ENCODE data around the gene GNB2.
"Not testable (repeated sequence)": the region's sequence is repeated elsewhere in the genome, so short reads cannot be mapped to it uniquely, and the experiment has no call there.

The GNB2 gene

GRCh38 chr7:100708395-100708794, 34.9 kb downstream of the GNB2 start:
- no peaks in the 10 kb centered on the region for H3K27me3 ChIP-seq (ENCODE audit: insufficient read depth, poor library complexity, severe bottlenecking)
- no peak overlapping the region for H3K4me3 ChIP-seq (ENCODE audit: severe bottlenecking)
- H3K36me3 ChIP-seq (ENCODE audit: low read depth), result peaks cover 12% of the 10 kb centered on the region
- DNase-seq (ENCODE audit: low spot score) (no peak), ATAC-seq (ENCODE audit: low read depth) (no peak)
- no peaks in the 10 kb centered on the region for H3K9me3 ChIP-seq (ENCODE audit: severe bottlenecking)
- TF ChIP-seq CTCF (IDR thresholded peaks at IDR 0.05; ENCODE audit: poor library complexity, severe bottlenecking), result no peak
- no peaks in the 10 kb centered on the region for H3K4me1 ChIP-seq (ENCODE audit: insufficient read depth, poor library complexity, severe bottlenecking)
- H3K27ac ChIP-seq (ENCODE audit: poor library complexity, severe bottlenecking), result no peak overlapping the region

GRCh38 chr7:100710452-100710851, 36.9 kb downstream of the GNB2 start:
- no peaks in the 10 kb centered on the region for H3K27me3 ChIP-seq (ENCODE audit: insufficient read depth, poor library complexity, severe bottlenecking)
- H3K9me3 ChIP-seq (ENCODE audit: severe bottlenecking), result no peaks in the 10 kb centered on the region
- peaks cover 12% of the 10 kb centered on the region for H3K36me3 ChIP-seq (ENCODE audit: low read depth)
- no peak for TF ChIP-seq CTCF (IDR thresholded peaks at IDR 0.05; ENCODE audit: poor library complexity, severe bottlenecking)
- H3K27ac ChIP-seq (ENCODE audit: poor library complexity, severe bottlenecking), result no peak overlapping the region
- DNase-seq (ENCODE audit: low spot score), result no peak
- H3K4me3 ChIP-seq (ENCODE audit: severe bottlenecking), result no peak overlapping the region
- no peak for ATAC-seq (ENCODE audit: low read depth)
- no peaks in the 10 kb centered on the region for H3K4me1 ChIP-seq (ENCODE audit: insufficient read depth, poor library complexity, severe bottlenecking)

GRCh38 chr7:100711369-100711768, 37.8 kb downstream of the GNB2 start:
- peaks cover 12% of the 10 kb centered on the region for H3K36me3 ChIP-seq (ENCODE audit: low read depth)
- H3K4me1 ChIP-seq (ENCODE audit: insufficient read depth, poor library complexity, severe bottlenecking), result no peaks in the 10 kb centered on the region
- ATAC-seq (ENCODE audit: low read depth) (no peak), DNase-seq (ENCODE audit: low spot score) (no peak)
- no peaks in the 10 kb centered on the region for H3K27me3 ChIP-seq (ENCODE audit: insufficient read depth, poor library complexity, severe bottlenecking)
- H3K27ac ChIP-seq (ENCODE audit: poor library complexity, severe bottlenecking), result no peak overlapping the region
- H3K4me3 ChIP-seq (ENCODE audit: severe bottlenecking), result no peak overlapping the region
- TF ChIP-seq CTCF (IDR thresholded peaks at IDR 0.05; ENCODE audit: poor library complexity, severe bottlenecking), result no peak
- no peaks in the 10 kb centered on the region for H3K9me3 ChIP-seq (ENCODE audit: severe bottlenecking)

GRCh38 chr7:100714725-100715124, 41.2 kb downstream of the GNB2 start:
- no peak for TF ChIP-seq CTCF (IDR thresholded peaks at IDR 0.05; ENCODE audit: poor library complexity, severe bottlenecking)
- Histone ChIP-seq H3K27ac (ENCODE audit: poor library complexity, severe bottlenecking) (no peak overlapping the region), H3K9me3 (ENCODE audit: severe bottlenecking) (no peaks in the 10 kb centered on the region), H3K27me3 (ENCODE audit: insufficient read depth, poor library complexity, severe bottlenecking) (peaks cover 5% of the 10 kb centered on the region), H3K36me3 (ENCODE audit: low read depth) (no peaks in the 10 kb centered on the region), H3K4me3 (ENCODE audit: severe bottlenecking) (no peak overlapping the region), H3K4me1 (ENCODE audit: insufficient read depth, poor library complexity, severe bottlenecking) (no peaks in the 10 kb centered on the region)
- ATAC-seq (ENCODE audit: low read depth) (no peak), DNase-seq (ENCODE audit: low spot score) (no peak)

DNA sequence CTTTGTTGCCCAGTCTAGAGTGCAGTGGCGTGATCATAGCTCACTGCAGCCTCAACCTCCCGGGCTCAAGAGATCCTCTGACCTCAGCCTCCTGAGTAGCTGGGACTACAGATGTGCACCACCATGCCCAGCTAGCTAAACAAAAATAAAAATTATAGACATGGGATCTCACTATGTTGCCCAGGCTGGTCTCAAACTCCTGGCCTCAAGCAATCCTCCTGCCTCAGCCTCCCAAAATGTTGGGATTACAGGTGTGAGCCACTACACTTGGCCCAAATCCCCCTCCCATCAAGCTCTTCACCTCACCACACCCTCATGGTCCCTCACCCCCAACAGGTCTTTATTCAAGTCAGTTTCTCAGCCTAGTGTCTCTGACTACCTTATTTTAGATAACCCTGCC, 43.5 kb downstream of the GNB2 start:
- not testable (repeated sequence) for H3K27ac ChIP-seq (ENCODE audit: poor library complexity, severe bottlenecking); H3K9me3 ChIP-seq (ENCODE audit: severe bottlenecking); DNase-seq (ENCODE audit: low spot score); H3K36me3 ChIP-seq (ENCODE audit: low read depth); ATAC-seq (ENCODE audit: low read depth); H3K4me1 ChIP-seq (ENCODE audit: insufficient read depth, poor library complexity, severe bottlenecking); H3K4me3 ChIP-seq (ENCODE audit: severe bottlenecking)
- H3K27me3 ChIP-seq (ENCODE audit: insufficient read depth, poor library complexity, severe bottlenecking), result peaks cover 20% of the 10 kb centered on the region
